GM23338 (cell line): ENCODE results near the gene NRCAM. TPM values are rescaled to one million over a fixed set of nuclear protein-coding genes. Genes with fewer than 3 reads are reported as not detected.

Experiments used
- ATAC-seq: fragments of 200-7000 bp; cut with Tn5 transposase; 3 replicates; pipeline ENCODE4 v1.9.1; 2020
- DNase-seq: peaks from one replicate; pipeline ENCODE4 v3.0.0-alpha.2; 2015; ENCODE audit warnings: low spot score
- H2AFZ ChIP-seq: fragments of 200-600 bp; sonication (generic); 2 replicates; pipeline ENCODE4 v1.8.0; 2016; ENCODE audit warnings: antibody characterized with exemption, mild to moderate bottlenecking, moderate library complexity
- H3F3A ChIP-seq: fragments of 200-600 bp; sonication (generic); replicated peaks from 2 replicates; pipeline ENCODE4 v1.8.0; 2017; ENCODE audit warnings: antibody characterized with exemption, mixed run types, low read depth
- H3K27ac ChIP-seq: fragments of 200-600 bp; sonication (generic); 2 replicates; pipeline ENCODE4 v1.6.1; 2016; ENCODE audit warnings: low read depth
- H3K27me3 ChIP-seq: fragments of 200-600 bp; sonication (generic); 2 replicates; pipeline ENCODE4 v1.8.0; 2016; ENCODE audit warnings: mild to moderate bottlenecking, mixed run types, moderate library complexity; ENCODE audit not compliant: insufficient read depth
- H3K36me3 ChIP-seq: fragments of 200-600 bp; sonication (generic); 2 replicates; pipeline ENCODE4 v1.8.0; 2016; ENCODE audit warnings: mild to moderate bottlenecking; ENCODE audit not compliant: insufficient read depth
- H3K4me1 ChIP-seq: fragments of 200-600 bp; sonication (generic); 2 replicates; pipeline ENCODE4 v1.8.0; 2016; ENCODE audit warnings: mild to moderate bottlenecking, moderate library complexity; ENCODE audit not compliant: insufficient read depth
- H3K4me2 ChIP-seq: fragments of 200-600 bp; sonication (generic); 2 replicates; pipeline ENCODE4 v1.7.1; 2017; ENCODE audit warnings: mixed run types
- H3K4me3 ChIP-seq: fragments of 200-600 bp; sonication (generic); 2 replicates; pipeline ENCODE4 v1.6.1; 2016; ENCODE audit warnings: mixed run types
- H3K79me2 ChIP-seq: fragments of 200-600 bp; sonication (generic); replicated peaks from 2 replicates; pipeline ENCODE4 v1.8.0; 2017; ENCODE audit warnings: mild to moderate bottlenecking; ENCODE audit not compliant: insufficient read depth
- H3K9me2 ChIP-seq: fragments of 200-600 bp; sonication (generic); 2 replicates; pipeline ENCODE4 v1.8.0; 2017; ENCODE audit not compliant: insufficient read depth
- H4K20me1 ChIP-seq: fragments of 200-600 bp; sonication (generic); replicated peaks from 2 replicates; pipeline ENCODE4 v1.8.0; 2017; ENCODE audit warnings: mild to moderate bottlenecking; ENCODE audit not compliant: insufficient read depth
- H3K27ac Mint-ChIP-seq: 2 replicates; pipeline ENCODE4 v1.8.0; 2020; ENCODE audit warnings: inconsistent platforms, mild to moderate bottlenecking, moderate library complexity, mixed read lengths
- H3K27me3 Mint-ChIP-seq: 3 replicates; pipeline ENCODE4 v1.8.0; 2022; ENCODE audit warnings: low read depth, mild to moderate bottlenecking, moderate library complexity, mixed read lengths, inconsistent platforms; ENCODE audit not compliant: insufficient read depth, poor library complexity
- H3K36me3 Mint-ChIP-seq: 3 replicates; pipeline ENCODE4 v1.8.0; 2021; ENCODE audit warnings: low read depth, mild to moderate bottlenecking, inconsistent platforms, moderate library complexity, mixed read lengths
- H3K4me1 Mint-ChIP-seq: 3 replicates; pipeline ENCODE4 v1.8.0; 2020; ENCODE audit warnings: mild to moderate bottlenecking, inconsistent platforms, mixed read lengths
- H3K4me3 Mint-ChIP-seq: 3 replicates; pipeline ENCODE4 v1.8.0; 2021; ENCODE audit warnings: moderate library complexity, mild to moderate bottlenecking, inconsistent platforms, mixed read lengths
- H3K9me3 Mint-ChIP-seq: 3 replicates; pipeline ENCODE4 v1.8.0; 2020; ENCODE audit warnings: moderate library complexity, mild to moderate bottlenecking, inconsistent platforms, mixed read lengths
- CREB1 ChIP-seq: fragments of 250-450 bp; sonication (Bioruptor Pico); IDR thresholded peaks from 2 replicates; pipeline ENCODE4 v1.5.0; 2020; ENCODE audit warnings: low read depth, mild to moderate bottlenecking, moderate library complexity
- EZH2 ChIP-seq: fragments of 200-600 bp; sonication (generic); IDR thresholded peaks from one replicate; pipeline ENCODE4 v1.8.0; 2017; ENCODE audit warnings: antibody characterized with exemption, mild to moderate bottlenecking, low read depth; ENCODE audit not compliant: unreplicated experiment
- JUNB ChIP-seq: IDR thresholded peaks from one replicate; pipeline ENCODE4 v1.6.1; 2016; ENCODE audit warnings: antibody characterized with exemption; ENCODE audit not compliant: unreplicated experiment
- NANOG ChIP-seq: IDR thresholded peaks from 2 replicates; pipeline ENCODE4 v1.6.1; 2016; ENCODE audit warnings: antibody characterized with exemption, borderline replicate concordance
- STAT1 ChIP-seq: IDR thresholded peaks from one replicate; pipeline ENCODE4 v1.6.1; 2016; ENCODE audit warnings: antibody characterized with exemption; ENCODE audit not compliant: unreplicated experiment
- ZNF114 ChIP-seq: fragments of 250-450 bp; sonication (Bioruptor Pico); IDR thresholded peaks from 2 replicates; pipeline ENCODE4 v1.5.0; 2020; ENCODE audit warnings: mild to moderate bottlenecking, moderate library complexity
- ZNF331 ChIP-seq: fragments of 250-450 bp; sonication (Bioruptor Pico); IDR thresholded peaks from 2 replicates; pipeline ENCODE4 v1.5.0; 2020; ENCODE audit warnings: low read depth, mild to moderate bottlenecking, moderate library complexity
- polyA plus RNA-seq: library from polyadenylated mRNA; unstranded; fragments of >200 nt; fragmentation: Nextera tagmentation; extraction: Ambion mirVana; gene quantifications from 2 replicates; pipeline ENCODE4 v1.2.1, GENCODE V29; 2016
- total RNA-seq: library from RNA; depleted of rRNA; stranded (reverse); fragments of >200 nt; shearing (Covaris generic); gene quantifications from 2 replicates; pipeline ENCODE4 v1.2.3, GENCODE V29; 2014
- TF ChIP-seq, protein P1 (sequence below), 2 experiments: fragments of 200-600 bp in 1 of 2; sonication (generic) in 1 of 2; conservative IDR thresholded peaks; 2 replicates each; pipeline versions ENCODE4 v1.5.1 to v1.6.1; 2016 to 2017; ENCODE audit warnings: antibody characterized with exemption in 2 of 2, low read depth in 2 of 2, mild to moderate bottlenecking in 2 of 2, moderate library complexity in 1 of 2
- TF ChIP-seq, protein P2 (sequence below): IDR thresholded peaks from one replicate; pipeline ENCODE4 v1.6.1; 2018; ENCODE audit warnings: antibody characterized with exemption; ENCODE audit not compliant: unreplicated experiment
- TF ChIP-seq, protein P3 (sequence below): IDR thresholded peaks from 2 replicates; pipeline ENCODE4 v1.6.1; 2016; ENCODE audit warnings: antibody characterized with exemption

The NRCAM gene
- total and polyA plus RNA-seq, 2 experiments from 2014 or later, result 2.5 to 6.8 TPM

DNA sequence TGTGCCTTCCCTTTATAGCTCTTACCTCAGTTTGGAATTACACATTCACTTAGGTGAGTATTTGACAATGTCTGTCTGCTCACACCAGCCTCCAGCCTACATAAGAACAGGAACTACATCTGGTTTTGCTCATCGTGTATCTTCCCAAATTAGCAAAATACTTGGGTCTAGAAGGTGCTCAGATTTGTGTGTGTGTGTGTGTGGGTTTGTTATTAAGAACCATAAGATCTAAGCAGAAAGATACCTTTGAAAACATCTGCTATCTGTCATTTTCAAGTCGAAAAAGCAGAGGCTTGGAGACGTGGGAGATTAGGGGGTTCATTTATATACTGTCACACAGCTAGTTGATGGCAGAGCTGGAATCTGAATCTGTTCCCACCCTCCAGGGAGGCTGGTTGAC is 311.3 kb downstream of the NRCAM start (continued):
- no peak for TF ChIP-seq JUNB
- TF ChIP-seq, protein P1, sequence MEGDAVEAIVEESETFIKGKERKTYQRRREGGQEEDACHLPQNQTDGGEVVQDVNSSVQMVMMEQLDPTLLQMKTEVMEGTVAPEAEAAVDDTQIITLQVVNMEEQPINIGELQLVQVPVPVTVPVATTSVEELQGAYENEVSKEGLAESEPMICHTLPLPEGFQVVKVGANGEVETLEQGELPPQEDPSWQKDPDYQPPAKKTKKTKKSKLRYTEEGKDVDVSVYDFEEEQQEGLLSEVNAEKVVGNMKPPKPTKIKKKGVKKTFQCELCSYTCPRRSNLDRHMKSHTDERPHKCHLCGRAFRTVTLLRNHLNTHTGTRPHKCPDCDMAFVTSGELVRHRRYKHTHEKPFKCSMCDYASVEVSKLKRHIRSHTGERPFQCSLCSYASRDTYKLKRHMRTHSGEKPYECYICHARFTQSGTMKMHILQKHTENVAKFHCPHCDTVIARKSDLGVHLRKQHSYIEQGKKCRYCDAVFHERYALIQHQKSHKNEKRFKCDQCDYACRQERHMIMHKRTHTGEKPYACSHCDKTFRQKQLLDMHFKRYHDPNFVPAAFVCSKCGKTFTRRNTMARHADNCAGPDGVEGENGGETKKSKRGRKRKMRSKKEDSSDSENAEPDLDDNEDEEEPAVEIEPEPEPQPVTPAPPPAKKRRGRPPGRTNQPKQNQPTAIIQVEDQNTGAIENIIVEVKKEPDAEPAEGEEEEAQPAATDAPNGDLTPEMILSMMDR (conservative IDR thresholded peaks at IDR 0.05; ENCODE audit: low read depth in 2 of 2), result no peak
- TF ChIP-seq ZNF114, result no peak
- no peak for TF ChIP-seq ZNF331 (CRISPR knock-in tag)
- TF ChIP-seq, protein P2, sequence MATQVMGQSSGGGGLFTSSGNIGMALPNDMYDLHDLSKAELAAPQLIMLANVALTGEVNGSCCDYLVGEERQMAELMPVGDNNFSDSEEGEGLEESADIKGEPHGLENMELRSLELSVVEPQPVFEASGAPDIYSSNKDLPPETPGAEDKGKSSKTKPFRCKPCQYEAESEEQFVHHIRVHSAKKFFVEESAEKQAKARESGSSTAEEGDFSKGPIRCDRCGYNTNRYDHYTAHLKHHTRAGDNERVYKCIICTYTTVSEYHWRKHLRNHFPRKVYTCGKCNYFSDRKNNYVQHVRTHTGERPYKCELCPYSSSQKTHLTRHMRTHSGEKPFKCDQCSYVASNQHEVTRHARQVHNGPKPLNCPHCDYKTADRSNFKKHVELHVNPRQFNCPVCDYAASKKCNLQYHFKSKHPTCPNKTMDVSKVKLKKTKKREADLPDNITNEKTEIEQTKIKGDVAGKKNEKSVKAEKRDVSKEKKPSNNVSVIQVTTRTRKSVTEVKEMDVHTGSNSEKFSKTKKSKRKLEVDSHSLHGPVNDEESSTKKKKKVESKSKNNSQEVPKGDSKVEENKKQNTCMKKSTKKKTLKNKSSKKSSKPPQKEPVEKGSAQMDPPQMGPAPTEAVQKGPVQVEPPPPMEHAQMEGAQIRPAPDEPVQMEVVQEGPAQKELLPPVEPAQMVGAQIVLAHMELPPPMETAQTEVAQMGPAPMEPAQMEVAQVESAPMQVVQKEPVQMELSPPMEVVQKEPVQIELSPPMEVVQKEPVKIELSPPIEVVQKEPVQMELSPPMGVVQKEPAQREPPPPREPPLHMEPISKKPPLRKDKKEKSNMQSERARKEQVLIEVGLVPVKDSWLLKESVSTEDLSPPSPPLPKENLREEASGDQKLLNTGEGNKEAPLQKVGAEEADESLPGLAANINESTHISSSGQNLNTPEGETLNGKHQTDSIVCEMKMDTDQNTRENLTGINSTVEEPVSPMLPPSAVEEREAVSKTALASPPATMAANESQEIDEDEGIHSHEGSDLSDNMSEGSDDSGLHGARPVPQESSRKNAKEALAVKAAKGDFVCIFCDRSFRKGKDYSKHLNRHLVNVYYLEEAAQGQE, result no peak
- no peak for TF ChIP-seq EZH2

DNA sequence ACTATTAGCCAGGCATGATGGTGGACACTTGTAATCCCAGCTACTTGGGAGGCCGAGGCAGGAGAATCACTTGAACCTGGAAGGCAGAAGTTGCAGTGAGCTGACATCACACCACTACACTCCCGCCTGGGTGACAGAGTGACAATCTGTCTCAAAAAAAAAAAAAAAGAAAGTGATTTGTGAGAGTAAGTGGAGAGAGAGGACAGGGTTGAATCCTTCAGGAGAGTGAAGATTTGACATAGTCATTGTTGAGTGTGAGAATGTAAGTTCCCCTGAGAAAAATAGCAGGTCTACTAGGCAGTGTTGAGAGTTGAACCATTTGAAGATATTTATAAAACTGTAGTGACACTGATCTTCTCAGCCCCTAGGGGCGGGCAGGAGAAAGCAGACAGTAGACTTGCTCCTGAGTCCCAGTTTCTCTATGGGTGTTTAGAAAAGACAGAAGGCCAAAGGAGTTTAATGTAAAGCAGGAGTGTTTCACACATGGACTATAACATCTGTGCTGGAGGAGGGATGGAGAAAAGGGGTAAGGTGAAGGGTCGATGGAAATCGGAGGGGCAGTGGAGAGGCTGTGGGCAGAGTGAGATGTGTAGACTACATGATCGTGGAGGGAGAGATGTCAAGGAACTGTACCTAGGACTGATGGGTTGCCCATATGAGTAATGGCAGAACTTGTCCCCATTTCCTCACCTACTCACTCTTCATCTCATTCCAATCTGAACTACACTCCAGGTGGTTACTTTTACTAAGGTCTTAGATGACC is 312.4 kb downstream of the NRCAM start:
- Mint-ChIP-seq H3K4me1 (peaks cover 4% of the 10 kb centered on the region), H3K36me3 (no peaks in the 10 kb centered on the region), H3K27me3 (no peaks in the 10 kb centered on the region), H3K27ac (no peak overlapping the region), H3K9me3 (no peaks in the 10 kb centered on the region), H3K4me3 (no peak overlapping the region)
- Histone ChIP-seq H2AFZ (no peak overlapping the region), H3K36me3 (no peaks in the 10 kb centered on the region), H3K4me3 (no peak overlapping the region), H3K27me3 (no peaks in the 10 kb centered on the region), H3K4me1 (peaks cover 6% of the 10 kb centered on the region), H3K79me2 (no peaks in the 10 kb centered on the region), H3K9me2 (no peaks in the 10 kb centered on the region), H3K27ac (no peak overlapping the region), H3F3A (no peaks in the 10 kb centered on the region), H4K20me1 (no peaks in the 10 kb centered on the region), H3K4me2 (no peak overlapping the region)
- TF ChIP-seq, protein P3, sequence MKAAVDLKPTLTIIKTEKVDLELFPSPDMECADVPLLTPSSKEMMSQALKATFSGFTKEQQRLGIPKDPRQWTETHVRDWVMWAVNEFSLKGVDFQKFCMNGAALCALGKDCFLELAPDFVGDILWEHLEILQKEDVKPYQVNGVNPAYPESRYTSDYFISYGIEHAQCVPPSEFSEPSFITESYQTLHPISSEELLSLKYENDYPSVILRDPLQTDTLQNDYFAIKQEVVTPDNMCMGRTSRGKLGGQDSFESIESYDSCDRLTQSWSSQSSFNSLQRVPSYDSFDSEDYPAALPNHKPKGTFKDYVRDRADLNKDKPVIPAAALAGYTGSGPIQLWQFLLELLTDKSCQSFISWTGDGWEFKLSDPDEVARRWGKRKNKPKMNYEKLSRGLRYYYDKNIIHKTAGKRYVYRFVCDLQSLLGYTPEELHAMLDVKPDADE, result no peak
- no peak for TF ChIP-seq STAT1
- TF ChIP-seq, protein P2, result no peak
- TF ChIP-seq, protein P1 (conservative IDR thresholded peaks at IDR 0.05; ENCODE audit: low read depth in 2 of 2), result peak in 1 of 2 experiments; percentile 27; a peak in 1 of 4 replicates
- TF ChIP-seq EZH2, result no peak
- no peak for TF ChIP-seq NANOG
- TF ChIP-seq CREB1 (CRISPR knock-in tag), result no peak
- DNase-seq (peak; percentile 22), ATAC-seq (no peak)
